Neural cell (in vitro differentiated cells): Measurements from ENCODE around the gene PANK2. TPM values are rescaled to one million over a fixed set of nuclear protein-coding genes. Genes with fewer than 3 reads are reported as not detected.

Source experiments
- H2AFZ ChIP-seq: fragments of 200-600, 300-800 bp; sonication (generic), shearing (Covaris generic); 2 replicates; pipeline ENCODE4 v1.6.0; 2014; ENCODE audit warnings: low read depth, mild to moderate bottlenecking, antibody characterized with exemption, low read length, moderate library complexity
- H3F3A ChIP-seq: fragments of 200-600 bp; shearing (Covaris generic); 2 replicates; pipeline ENCODE4 v1.6.1; 2016; ENCODE audit warnings: mild to moderate bottlenecking, moderate library complexity, mixed read lengths, antibody characterized with exemption, low read length; ENCODE audit not compliant: insufficient read depth, poor library complexity, severe bottlenecking
- H3K27ac ChIP-seq: fragments of 200-600, 300-800 bp; sonication (generic), shearing (Covaris generic); 2 replicates; pipeline ENCODE4 v1.5.1; 2014; ENCODE audit warnings: mild to moderate bottlenecking, low read length, moderate library complexity
- H3K27me3 ChIP-seq: fragments of 300-800, 200-600 bp; sonication (generic), shearing (Covaris generic); 2 replicates; pipeline ENCODE4 v1.6.0; 2014; ENCODE audit warnings: mild to moderate bottlenecking, low read depth, low read length, moderate library complexity; ENCODE audit not compliant: insufficient read depth
- H3K36me3 ChIP-seq: fragments of 300-800, 200-600 bp; sonication (generic), shearing (Covaris generic); 2 replicates; pipeline ENCODE4 v1.5.1; 2014; ENCODE audit warnings: mild to moderate bottlenecking, antibody characterized with exemption, low read length, moderate library complexity; ENCODE audit not compliant: insufficient read depth
- H3K4me2 ChIP-seq: fragments of 300-800, 200-600 bp; sonication (generic), shearing (Covaris generic); 2 replicates; pipeline ENCODE4 v1.6.0; 2014; ENCODE audit warnings: mild to moderate bottlenecking, low read length
- H3K4me3 ChIP-seq: fragments of 300-800, 200-600 bp; sonication (generic), shearing (Covaris generic); 2 replicates; pipeline ENCODE4 v1.5.1; 2014; ENCODE audit warnings: mild to moderate bottlenecking, low read length, moderate library complexity
- H3K79me2 ChIP-seq: fragments of 200-600 bp; shearing (Covaris generic); replicated peaks from 2 replicates; pipeline ENCODE4 v1.6.0; 2014; ENCODE audit warnings: mild to moderate bottlenecking, low read length, moderate library complexity; ENCODE audit not compliant: insufficient read depth
- H3K9ac ChIP-seq: fragments of 300-800, 200-600 bp; sonication (generic), shearing (Covaris generic); 2 replicates; pipeline ENCODE4 v1.6.1; 2016; ENCODE audit warnings: mild to moderate bottlenecking, low read length, mixed read lengths
- H3K9me2 ChIP-seq: fragments of 200-600 bp; shearing (Covaris generic); 2 replicates; pipeline ENCODE4 v1.6.1; 2016; ENCODE audit warnings: mild to moderate bottlenecking, low read length, mixed read lengths; ENCODE audit not compliant: insufficient read depth
- H3K9me3 ChIP-seq: fragments of 200-600, 300-800 bp; sonication (generic), shearing (Covaris generic); 2 replicates; pipeline ENCODE4 v1.6.1; 2016; ENCODE audit warnings: mild to moderate bottlenecking, mixed run types, low read length, moderate library complexity, mixed read lengths
- H4K20me1 ChIP-seq: fragments of 200-600 bp; shearing (Covaris generic); 2 replicates; pipeline ENCODE4 v1.6.1; 2016; ENCODE audit warnings: mild to moderate bottlenecking, mixed run types; ENCODE audit not compliant: insufficient read depth
- CTCF ChIP-seq: fragments of 450-650 bp; IDR thresholded peaks from 2 replicates; pipeline ENCODE4 v1.5.1; 2014; ENCODE audit warnings: antibody characterized with exemption, mild to moderate bottlenecking, moderate library complexity; ENCODE audit not compliant: poor library complexity, severe bottlenecking
- EP300 ChIP-seq: fragments of 450-650 bp; conservative IDR thresholded peaks from 2 replicates; pipeline ENCODE4 v1.6.1; 2014; ENCODE audit warnings: antibody characterized with exemption, mild to moderate bottlenecking, moderate library complexity; ENCODE audit not compliant: poor library complexity, severe bottlenecking
- EZH2 ChIP-seq: fragments of 200-600, 300-800 bp; shearing (Covaris generic), sonication (generic); IDR thresholded peaks from 2 replicates; pipeline ENCODE4 v1.6.1; 2014; ENCODE audit warnings: antibody characterized with exemption, low read length, borderline replicate concordance, mild to moderate bottlenecking; ENCODE audit not compliant: insufficient read depth, poor library complexity, severe bottlenecking
- MXI1 ChIP-seq: fragments of 450-650 bp; conservative IDR thresholded peaks from 2 replicates; pipeline ENCODE4 v1.6.1; 2014; ENCODE audit warnings: antibody characterized with exemption, mild to moderate bottlenecking; ENCODE audit not compliant: poor library complexity, severe bottlenecking
- POLR2AphosphoS5 ChIP-seq: IDR thresholded peaks from 2 replicates; pipeline ENCODE4 v1.6.1; 2012
- RAD21 ChIP-seq: fragments of 450-650 bp; conservative IDR thresholded peaks from 2 replicates; pipeline ENCODE4 v1.6.1; 2014; ENCODE audit warnings: antibody characterized with exemption, mild to moderate bottlenecking, moderate library complexity
- REST ChIP-seq: IDR thresholded peaks from 2 replicates; pipeline ENCODE4 v1.6.1; 2012; ENCODE audit warnings: borderline replicate concordance
- SMC3 ChIP-seq: fragments of 450-650 bp; conservative IDR thresholded peaks from 2 replicates; pipeline ENCODE4 v1.6.1; 2014; ENCODE audit warnings: antibody characterized with exemption, mild to moderate bottlenecking, moderate library complexity; ENCODE audit not compliant: poor library complexity
- TAF1 ChIP-seq: IDR thresholded peaks from 2 replicates; pipeline ENCODE4 v1.6.1; 2012; ENCODE audit warnings: low read depth
- polyA plus RNA-seq: library from polyadenylated mRNA; depleted of rRNA; stranded (reverse); fragments of >200 nt; gene quantifications from 2 replicates; pipeline ENCODE4 v1.2.3, GENCODE V29; 2014

Gene PANK2
- polyA plus RNA-seq, 1 donor from 2014 or later: 41.7 TPM

- Histone ChIP-seq H3K4me3 (no peak overlapping the region), H3K9ac (no peak overlapping the region), H3K27me3 (no peaks in the 10 kb centered on the region), H3K9me2 (no peaks in the 10 kb centered on the region), H3K79me2 (no peaks in the 10 kb centered on the region), H4K20me1 (no peaks in the 10 kb centered on the region), H3K36me3 (peaks cover under 1% of the 10 kb centered on the region), H3F3A (no peaks in the 10 kb centered on the region), H3K27ac (no peak overlapping the region), H3K4me2 (no peak overlapping the region), H2AFZ (no peak overlapping the region), H3K9me3 (no peaks in the 10 kb centered on the region)
- TF ChIP-seq TAF1 (no peak), CTCF (no peak), POLR2AphosphoS5 (no peak), RAD21 (no peak), EP300 (no peak), MXI1 (no peak), SMC3 (no peak), REST (no peak)
Measured at GRCh38 chr20:3867802-3868201, 21.4 kb upstream of the PANK2 start.

- no peaks in the 10 kb centered on the region for H3K36me3 ChIP-seq
- TF ChIP-seq REST (no peak), TAF1 (no peak), MXI1 (no peak), SMC3 (no peak), POLR2AphosphoS5 (no peak), RAD21 (no peak), EZH2 (no peak), CTCF (no peak), EP300 (no peak)
Measured at GRCh38 chr20:3869839-3870634, 19.1 kb upstream of the PANK2 start.

More at GRCh38 chr20:3869839-3870634, 19.1 kb upstream of the PANK2 start:
- no peak overlapping the region for H3K9ac ChIP-seq
- no peaks in the 10 kb centered on the region for H4K20me1 ChIP-seq
- no peaks in the 10 kb centered on the region for H3K9me3 ChIP-seq
- no peak overlapping the region for H2AFZ ChIP-seq
- H3K9me2 ChIP-seq: no peaks in the 10 kb centered on the region
- no peaks in the 10 kb centered on the region for H3K79me2 ChIP-seq
- no peaks in the 10 kb centered on the region for H3F3A ChIP-seq
- no peaks in the 10 kb centered on the region for H3K27me3 ChIP-seq
- H3K27ac ChIP-seq: no peak overlapping the region
- no peak overlapping the region for H3K4me3 ChIP-seq
- no peak overlapping the region for H3K4me2 ChIP-seq
